ENCODE data around the gene ZNF211.

The ZNF211 gene

GRCh38 chr19:57656346-57656745 lies 23.4 kb downstream of the ZNF211 start:
- no peak for DNase-seq (ENCODE audit: low spot score)

- peak; percentile 79 for DNase-seq (ENCODE audit: low spot score)
Observed at GRCh38 chr19:57664269-57665127, 31.5 kb downstream of the ZNF211 start.

- no peak for DNase-seq (ENCODE audit: low spot score)
Observed at GRCh38 chr19:57665261-57665806, 32.4 kb downstream of the ZNF211 start.

GRCh38 chr19:57667228-57667627 lies 34.3 kb downstream of the ZNF211 start:
- peak; percentile 24 for DNase-seq (ENCODE audit: low spot score)

GRCh38 chr19:57668635-57669034 lies 35.7 kb downstream of the ZNF211 start, which contains the start of gene ZSCAN4:
Gene ZSCAN4 (plus strand): TSS chr19:57668935. CDS start chr19:57676146, 7,211 bp downstream.
- no peak for DNase-seq (ENCODE audit: low spot score)

- no peak for DNase-seq (ENCODE audit: low spot score)
Observed at GRCh38 chr19:57671124-57671895, 38.3 kb downstream of the ZNF211 start.

- no peak for DNase-seq (ENCODE audit: low spot score)
Observed at GRCh38 chr19:57672466-57672865, 39.5 kb downstream of the ZNF211 start.

GRCh38 chr19:57675881-57676280 lies 42.9 kb downstream of the ZNF211 start:
- DNase-seq (ENCODE audit: low spot score), result no peak

- no peak for DNase-seq (ENCODE audit: low spot score)
Observed at GRCh38 chr19:57682226-57682766, 49.3 kb downstream of the ZNF211 start.

- no peak for DNase-seq (ENCODE audit: low spot score)
Observed at GRCh38 chr19:57686727-57687126, 53.8 kb downstream of the ZNF211 start.

- no peak for DNase-seq (ENCODE audit: low spot score)
Observed at GRCh38 chr19:57687363-57688010, 54.5 kb downstream of the ZNF211 start.

GRCh38 chr19:57688011-57688763 lies 55.2 kb downstream of the ZNF211 start:
- DNase-seq (ENCODE audit: low spot score), result no peak

- DNase-seq (ENCODE audit: low spot score), result no peak
Observed at GRCh38 chr19:57689750-57690149, 56.8 kb downstream of the ZNF211 start.

All from iPS-NIHi11 (cell line).